HG03108 (cell line): ENCODE data around the gene KCNJ14.

Experiments used
- ATAC-seq: cut with Tn5 transposase; IDR thresholded peaks from one replicate; pipeline ENCODE4 v1.9.1; 2021; ENCODE audit warnings: moderate library complexity; ENCODE audit not compliant: unreplicated experiment

Gene KCNJ14

DNA sequence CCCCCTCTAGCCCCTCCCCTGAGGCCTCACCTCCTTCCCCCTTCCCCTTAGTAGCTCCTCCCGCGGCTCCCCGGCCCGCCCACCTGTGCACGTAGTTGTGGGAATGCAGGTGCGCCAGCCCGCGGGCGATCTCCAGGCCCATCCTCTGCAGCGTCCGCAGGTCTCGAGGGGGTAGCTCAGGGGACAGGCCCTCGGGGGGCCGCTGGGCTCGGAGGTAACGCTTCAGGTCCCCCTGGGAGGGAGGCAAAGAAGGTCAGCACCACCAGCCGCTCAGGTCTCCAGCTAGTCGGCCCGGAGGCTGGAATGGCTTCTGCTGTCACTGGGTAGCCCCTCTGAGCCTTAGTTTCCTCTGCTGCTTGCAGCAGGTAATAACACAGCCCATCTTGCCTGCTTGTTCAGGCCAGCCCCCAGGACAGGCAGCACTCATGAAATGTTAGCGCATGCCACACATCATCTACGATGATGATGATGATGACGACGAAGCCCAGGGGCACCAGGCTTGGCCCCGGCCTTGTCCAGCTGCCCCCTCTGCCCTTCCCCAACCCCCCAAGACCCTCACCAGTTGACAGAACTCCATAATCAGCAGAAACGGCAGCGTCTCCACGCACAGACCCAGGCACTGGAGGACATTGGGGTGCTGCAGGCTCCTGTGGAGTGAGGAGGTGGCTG, 47.1 kb downstream of the KCNJ14 start:
- ATAC-seq, result no peak

DNA sequence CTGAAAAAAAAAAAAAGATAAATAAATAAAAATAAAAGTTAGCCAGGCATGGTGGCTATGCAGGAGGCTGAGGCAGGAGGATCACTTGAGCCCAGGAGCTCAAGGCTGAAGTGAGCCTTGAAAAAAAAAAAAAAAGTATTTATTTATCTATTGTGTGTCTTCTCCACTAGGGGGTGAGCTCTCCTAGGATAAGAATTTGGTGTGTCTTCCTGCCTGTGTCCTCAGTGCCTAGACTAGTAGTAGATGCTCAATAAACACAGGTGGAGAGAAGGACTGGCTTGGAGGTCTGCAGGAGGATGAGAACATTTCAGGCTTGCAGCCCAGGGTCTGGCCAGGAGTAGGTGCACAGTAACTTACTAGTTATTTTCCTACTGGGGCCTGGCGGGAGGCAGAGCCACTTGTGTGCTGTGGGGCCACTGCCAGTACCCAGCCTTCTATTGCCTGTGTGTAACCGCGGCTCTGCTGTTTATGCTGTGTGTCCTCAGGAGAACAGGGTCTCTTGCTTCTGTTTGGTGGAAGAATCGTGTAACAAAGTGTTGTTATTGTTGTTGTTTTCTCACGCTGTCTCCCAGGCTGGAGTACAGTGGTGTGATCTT, 50.9 kb downstream of the KCNJ14 start:
- no peak for ATAC-seq

DNA sequence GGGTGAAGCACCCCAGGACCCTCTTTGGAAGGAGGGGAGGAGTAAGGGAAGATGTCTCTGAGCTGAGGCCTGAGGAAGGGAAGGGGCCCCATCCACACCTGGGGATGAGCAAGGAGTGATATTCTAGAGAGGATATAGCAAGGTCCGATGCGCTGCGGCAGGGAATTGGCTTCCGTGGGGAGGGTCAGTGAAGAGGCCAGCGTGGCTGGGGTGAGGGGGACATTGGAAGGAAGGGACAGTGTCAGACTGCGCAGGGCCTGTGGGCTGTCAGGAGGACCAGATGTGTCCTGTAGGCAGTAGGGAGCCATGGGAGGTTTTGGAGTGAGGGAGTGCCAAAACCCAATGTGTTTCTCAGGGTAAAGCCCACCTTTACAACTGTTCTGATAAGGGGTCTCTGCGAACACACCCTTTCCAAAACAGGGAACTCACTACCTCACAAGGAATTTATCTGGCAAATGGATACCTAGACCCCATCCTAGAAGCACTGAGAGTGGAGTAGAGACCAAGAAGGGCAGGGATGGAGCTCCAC, 52.6 kb downstream of the KCNJ14 start:
- ATAC-seq, result no peak

DNA sequence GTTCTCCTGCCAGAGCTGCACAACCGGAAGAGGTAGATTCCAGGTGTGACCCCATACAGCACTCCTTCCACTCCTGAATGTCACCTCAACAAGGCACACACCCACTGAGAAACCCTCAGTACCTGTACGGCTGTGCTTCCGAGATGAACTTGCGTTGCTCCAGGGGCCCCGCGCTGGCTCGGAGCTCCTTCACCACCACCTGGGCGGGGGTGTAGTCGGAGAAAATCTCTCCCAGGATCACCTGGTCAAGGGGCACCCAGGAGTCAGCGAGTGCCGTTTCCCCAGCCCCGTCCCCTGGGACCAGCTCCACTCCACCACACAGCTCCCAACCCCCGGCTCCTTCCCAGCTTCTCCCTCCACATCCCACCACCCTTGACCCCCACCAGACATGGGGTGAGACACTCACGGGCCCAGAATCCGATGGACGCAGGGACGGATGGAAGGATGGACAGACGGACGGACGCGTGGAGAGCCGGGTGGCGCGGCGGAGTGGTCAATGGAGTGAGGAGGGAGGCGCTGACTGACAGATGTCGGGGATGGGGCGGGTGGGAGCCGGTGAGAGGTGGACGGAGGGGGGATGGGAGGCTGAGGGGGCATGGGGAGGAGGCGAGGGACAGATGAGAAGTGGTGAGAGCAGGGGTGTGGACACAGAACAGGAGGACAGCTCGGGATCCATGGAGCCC, 53.5 kb downstream of the KCNJ14 start:
- ATAC-seq, result no peak

DNA sequence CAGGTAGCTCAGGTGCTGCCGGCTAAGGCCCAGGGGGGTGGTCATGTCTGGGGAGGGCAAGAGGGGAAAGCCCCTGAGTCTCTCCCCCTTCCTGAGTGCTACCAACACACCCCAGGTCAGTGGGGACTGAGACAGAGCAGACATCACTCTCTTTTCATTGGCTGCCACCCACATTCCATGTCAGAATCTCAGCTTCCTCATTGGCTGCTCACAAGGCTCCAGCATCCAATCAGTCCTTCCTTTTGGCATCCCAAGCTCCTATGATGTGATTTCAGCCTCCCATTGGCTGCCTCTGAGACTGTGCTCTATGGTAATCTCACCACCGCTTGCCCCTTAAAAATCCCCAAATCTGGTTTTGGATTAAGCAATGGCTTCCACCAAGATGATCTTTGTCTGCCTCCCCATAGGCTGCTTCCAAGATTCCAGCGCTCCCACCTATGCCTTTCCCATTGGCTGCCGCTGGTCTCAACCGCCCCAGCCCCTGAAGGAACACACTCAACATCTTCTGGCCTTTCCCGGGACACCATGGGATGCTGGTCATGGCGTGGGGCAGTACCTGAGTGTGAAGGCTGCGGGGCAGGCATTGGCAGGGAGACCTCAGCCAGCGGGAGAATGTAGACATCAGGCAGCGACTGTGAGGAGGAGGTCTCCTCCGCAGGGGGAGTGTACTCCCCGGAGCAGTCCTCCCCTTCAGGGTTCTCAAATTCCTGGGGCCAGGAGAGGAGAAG, 54.3 kb downstream of the KCNJ14 start:
- ATAC-seq, result no peak

DNA sequence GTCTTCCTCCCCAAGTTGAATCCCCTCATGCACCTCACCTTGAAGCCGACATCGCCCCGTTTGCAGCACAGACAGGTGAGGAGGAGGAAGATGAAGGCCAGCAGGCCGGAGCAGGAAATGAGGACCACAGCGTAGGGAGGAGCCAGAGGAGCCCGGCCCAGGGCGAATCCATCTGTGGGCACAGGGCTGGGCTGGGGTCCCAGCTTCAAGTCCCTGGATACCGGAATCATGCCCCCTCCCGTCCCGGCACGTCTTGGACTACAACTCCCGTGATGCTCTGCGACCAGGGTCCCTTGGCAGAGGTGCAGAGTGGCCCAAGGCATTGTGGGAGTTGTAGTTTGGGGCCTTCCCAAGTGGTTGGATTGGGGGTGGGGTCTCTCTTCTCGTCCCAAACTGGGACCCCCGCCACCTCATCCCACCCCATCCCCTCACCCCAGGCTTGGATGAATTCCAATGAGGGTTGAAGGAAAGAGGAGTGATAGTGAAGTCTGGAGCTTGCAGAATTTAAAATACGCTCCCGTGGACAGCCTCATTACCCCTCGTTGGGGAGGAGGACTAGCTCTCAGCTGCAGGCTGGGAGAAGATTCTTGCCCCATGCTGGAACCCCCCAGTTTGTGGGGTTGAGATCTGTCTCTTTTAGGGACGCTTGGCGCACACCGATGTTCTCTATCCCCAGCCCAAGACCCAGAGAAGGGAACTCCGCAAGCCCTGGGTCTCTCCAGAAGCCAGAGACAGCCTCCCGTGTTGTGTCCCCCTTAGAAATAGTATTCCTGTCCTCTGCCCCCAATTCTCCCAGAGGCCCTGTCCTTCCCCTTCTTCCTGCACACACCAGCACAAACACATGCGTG, 55.3 kb downstream of the KCNJ14 start:
- ATAC-seq, result no peak

DNA sequence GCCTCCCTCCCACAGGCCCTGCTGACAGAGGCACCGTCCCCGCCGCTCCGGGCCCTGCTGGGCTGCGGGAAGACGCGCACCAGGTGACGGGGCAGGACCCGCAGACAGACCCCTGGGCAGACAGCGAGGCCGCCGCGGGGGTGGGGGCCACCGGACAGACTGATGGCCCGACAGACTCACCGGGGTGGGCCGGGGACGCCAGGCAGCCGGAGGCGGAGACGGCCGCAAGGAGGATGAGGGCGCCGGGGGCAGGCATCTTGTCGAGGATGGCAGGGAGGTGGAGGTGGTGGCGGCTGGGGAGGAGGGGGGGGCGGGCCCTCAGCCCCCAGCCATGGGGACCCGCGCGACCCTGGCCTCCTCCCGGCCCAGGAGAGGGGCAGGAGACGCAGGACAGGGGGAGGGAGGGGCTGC, 56.0 kb downstream of the KCNJ14 start:
- no peak for ATAC-seq

DNA sequence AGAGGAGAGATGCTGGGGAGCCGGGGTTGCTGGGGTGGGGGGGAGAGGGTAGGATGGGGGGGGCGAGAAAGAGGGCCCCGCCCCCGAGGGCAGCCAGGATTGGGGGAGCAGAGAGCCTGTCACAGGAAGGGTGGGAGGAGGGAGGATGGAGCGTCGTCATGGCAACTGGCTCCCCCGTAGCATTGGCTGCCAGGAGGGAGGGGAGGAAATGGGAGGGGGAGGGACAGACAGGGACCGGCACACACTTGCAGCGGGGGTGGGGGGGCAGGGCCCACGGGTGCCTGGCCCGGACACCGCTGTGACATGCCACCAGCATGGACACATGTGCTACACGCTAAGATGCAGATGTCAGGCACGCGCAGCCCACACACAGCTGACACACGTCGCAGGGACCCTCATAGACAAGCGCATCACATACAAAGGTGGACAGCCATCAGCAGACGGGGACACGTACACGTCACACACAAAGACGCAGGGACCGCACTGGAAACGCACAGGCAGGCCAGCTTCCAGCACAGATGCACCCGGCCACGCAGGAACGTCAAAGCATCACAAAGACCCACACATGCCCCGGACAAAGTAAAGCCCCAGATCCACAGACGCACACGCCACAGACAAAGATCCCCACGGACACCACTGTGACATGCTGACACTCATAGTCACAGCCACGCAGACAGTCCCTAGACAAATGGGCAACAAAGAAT, 56.6 kb downstream of the KCNJ14 start, which contains the start of gene LMTK3:
LMTK3 (minus strand) TSS at position 36 of the 704 bp plus-strand sequence. CDS start 259 bp downstream, outside the sequence.
- no peak for ATAC-seq

DNA sequence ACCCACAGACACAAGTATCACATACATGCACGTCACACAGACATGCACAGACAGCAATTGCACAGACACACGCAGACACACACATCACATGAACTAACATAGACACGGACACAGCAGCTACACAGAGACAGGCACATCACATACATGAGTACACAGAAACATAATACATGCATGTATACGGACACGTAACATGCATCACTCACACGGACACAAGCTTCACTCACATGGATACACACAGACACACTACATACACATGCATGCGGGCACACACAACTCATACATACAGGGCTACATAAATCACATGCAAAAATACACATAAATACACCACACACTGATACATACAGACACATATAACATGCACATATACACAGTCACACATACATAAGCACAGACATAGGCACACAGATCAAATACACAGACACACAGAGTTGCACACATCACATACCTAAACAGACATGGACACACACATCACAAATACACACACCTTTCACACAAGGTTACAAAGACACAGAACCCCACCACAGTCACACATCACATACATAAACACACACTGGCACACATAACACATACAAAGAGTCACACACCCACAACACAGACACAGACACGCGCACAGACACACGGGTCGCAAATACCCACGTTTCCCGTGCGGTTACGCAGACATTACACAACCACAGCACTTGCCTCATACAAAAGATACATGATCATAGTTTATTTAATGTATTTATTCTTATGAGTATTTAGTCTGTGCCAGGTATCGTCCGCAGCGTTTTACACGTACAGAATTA, 57.3 kb downstream of the KCNJ14 start:
- ATAC-seq, result no peak

DNA sequence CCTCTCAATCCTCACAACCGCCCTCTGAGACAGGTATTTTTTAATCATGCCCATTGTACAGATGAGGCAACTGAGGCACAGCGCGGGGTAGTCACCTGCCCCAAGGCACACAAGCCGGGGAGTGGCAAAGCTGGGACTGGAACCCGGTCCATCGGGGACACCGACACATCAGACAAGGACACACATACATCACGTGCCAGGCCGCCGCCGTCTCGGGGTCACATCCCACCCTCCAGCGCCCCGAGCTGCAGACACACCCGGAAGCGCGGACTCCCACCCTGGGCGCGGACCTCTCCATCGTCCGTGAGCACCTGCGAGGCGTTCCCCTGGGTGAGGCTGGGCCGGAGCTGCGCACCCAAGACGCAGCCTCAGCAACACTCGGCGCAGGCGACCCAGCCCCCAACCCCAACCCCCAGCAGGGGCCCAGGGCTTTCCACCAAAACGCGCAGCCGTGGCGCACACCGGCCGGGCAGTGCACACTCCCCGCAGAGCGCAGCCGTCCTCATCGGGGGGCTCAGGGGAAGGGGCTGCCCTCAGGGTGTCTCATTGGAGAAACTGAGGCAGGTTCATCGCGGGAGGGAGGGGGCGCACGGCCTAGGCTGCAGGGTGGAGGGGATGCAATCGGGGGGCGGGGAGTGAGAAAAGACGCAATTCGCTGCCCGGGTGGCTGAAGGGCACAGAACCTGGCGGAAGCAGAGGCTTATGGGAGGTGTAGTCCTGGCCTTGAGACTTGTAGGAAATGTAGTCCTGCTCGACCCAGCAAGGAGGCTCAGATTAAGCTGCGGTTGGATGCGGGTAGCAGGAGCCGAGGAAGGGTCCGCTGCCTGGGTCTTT, 58.1 kb downstream of the KCNJ14 start:
- peak; percentile 62 for ATAC-seq

DNA sequence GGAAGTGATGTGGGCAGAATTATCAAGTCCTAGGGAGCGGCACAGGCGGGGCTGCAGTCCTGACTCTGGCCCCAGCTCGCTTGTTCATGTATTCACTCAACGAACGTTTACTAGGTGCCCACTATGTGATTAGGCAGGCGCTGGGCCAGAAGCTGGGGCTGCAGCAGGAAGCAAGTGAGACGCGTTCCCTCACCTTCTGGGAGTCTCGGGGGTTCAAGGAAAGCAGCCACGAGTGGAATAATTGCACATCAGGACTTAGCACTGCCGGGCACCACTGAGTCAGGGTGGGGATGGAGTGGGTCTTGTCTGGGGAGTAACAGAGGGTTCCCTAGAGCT, 58.7 kb downstream of the KCNJ14 start:
- ATAC-seq, result no peak

DNA sequence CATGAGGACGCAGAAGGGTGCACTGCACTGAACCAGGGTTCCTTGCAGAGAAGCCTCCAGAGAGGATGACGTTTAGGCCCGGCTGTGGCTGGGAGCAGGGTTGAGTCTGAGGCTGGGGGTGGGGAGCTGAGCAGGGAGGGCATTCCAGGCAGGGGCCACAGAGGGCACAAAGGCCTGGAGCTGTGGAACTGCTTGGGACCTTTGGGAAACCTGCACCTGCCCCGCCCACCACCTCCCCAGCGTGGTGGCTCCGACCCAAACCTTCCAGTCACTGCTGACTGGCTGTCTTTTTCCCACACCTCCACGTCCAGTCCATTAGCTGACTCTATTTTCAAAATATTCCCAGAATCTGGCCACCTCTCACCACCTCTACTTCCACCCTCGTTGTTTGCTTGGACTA, 61.2 kb downstream of the KCNJ14 start:
- no peak for ATAC-seq
